Measurements from ENCODE around the gene SLC20A1. TPM values are rescaled to one million over a fixed set of nuclear protein-coding genes. Genes with fewer than 3 reads are reported as not detected.
"Not testable (repeated sequence)": the region's sequence is repeated elsewhere in the genome, so short reads cannot be mapped to it uniquely, and the experiment has no call there.

The SLC20A1 gene
- total RNA-seq, 1 donor from 2014 or later = 36.6 TPM

- no peak for DNase-seq (ENCODE audit: extremely low spot score in 2 of 2)
- Histone ChIP-seq H3K27me3 (no peaks in the 10 kb centered on the region), H3K27ac (no peak overlapping the region), H3K9me3 (no peaks in the 10 kb centered on the region), H3K36me3 (no peaks in the 10 kb centered on the region), H3K4me3 (no peak overlapping the region), H3K4me1 (no peaks in the 10 kb centered on the region)
- intact Hi-C loops (cut with DNase I) = no loop called here
- no peak for TF ChIP-seq POLR2A (IDR thresholded peaks at IDR 0.05)
- TF ChIP-seq POLR2AphosphoS5 (IDR thresholded peaks at IDR 0.05; ENCODE audit: insufficient read depth in 1 of 2, low read depth in 1 of 2) = no peak
- no peak for TF ChIP-seq CTCF (IDR thresholded peaks at IDR 0.05)
Observed at GRCh38 chr2:112706170-112706664, 60.5 kb downstream of the SLC20A1 start.

GRCh38 chr2:112706947-112707346 is 61.2 kb downstream of the SLC20A1 start:
- H3K4me1 ChIP-seq; intact Hi-C loops (cut with DNase I); H3K27ac ChIP-seq; DNase-seq (ENCODE audit: extremely low spot score in 2 of 2); H3K27me3 ChIP-seq; H3K36me3 ChIP-seq; H3K4me3 ChIP-seq; H3K9me3 ChIP-seq: not testable (repeated sequence)

- H3K4me1 ChIP-seq = no peaks in the 10 kb centered on the region
- H3K36me3 ChIP-seq = no peaks in the 10 kb centered on the region
- intact Hi-C loops (cut with DNase I) = no loop called here
- H3K4me3 ChIP-seq = no peak overlapping the region
- peak in 1 of 2 donors; percentile 58 for DNase-seq (ENCODE audit: extremely low spot score in 2 of 2)
- TF ChIP-seq CTCF (IDR thresholded peaks at IDR 0.05) (no peak), POLR2AphosphoS5 (IDR thresholded peaks at IDR 0.05; ENCODE audit: insufficient read depth in 1 of 2, low read depth in 1 of 2) (no peak), POLR2A (IDR thresholded peaks at IDR 0.05) (no peak)
- H3K27ac ChIP-seq = no peak overlapping the region
- no peaks in the 10 kb centered on the region for H3K27me3 ChIP-seq
- H3K9me3 ChIP-seq = no peaks in the 10 kb centered on the region
Observed at GRCh38 chr2:112708968-112709367, 63.2 kb downstream of the SLC20A1 start.

GRCh38 chr2:112709703-112710102 is 64.0 kb downstream of the SLC20A1 start:
- peak in 1 of 2 donors; percentile 67 for DNase-seq (ENCODE audit: extremely low spot score in 2 of 2)

GRCh38 chr2:112710956-112711750 is 65.4 kb downstream of the SLC20A1 start:
- intact Hi-C loops (cut with DNase I) = no loop called here
- Histone ChIP-seq H3K36me3 (no peaks in the 10 kb centered on the region), H3K27me3 (no peaks in the 10 kb centered on the region), H3K4me1 (no peaks in the 10 kb centered on the region), H3K4me3 (no peak overlapping the region), H3K27ac (no peak overlapping the region), H3K9me3 (no peaks in the 10 kb centered on the region)
- no peak for DNase-seq (ENCODE audit: extremely low spot score in 2 of 2)
- TF ChIP-seq CTCF (IDR thresholded peaks at IDR 0.05) (no peak), POLR2AphosphoS5 (IDR thresholded peaks at IDR 0.05; ENCODE audit: insufficient read depth in 1 of 2, low read depth in 1 of 2) (no peak), POLR2A (IDR thresholded peaks at IDR 0.05) (no peak)

More at GRCh38 chr2:112709703-112710102, 64.0 kb downstream of the SLC20A1 start:
- Histone ChIP-seq H3K4me3 (no peak overlapping the region), H3K9me3 (no peaks in the 10 kb centered on the region), H3K27me3 (no peaks in the 10 kb centered on the region), H3K4me1 (no peaks in the 10 kb centered on the region), H3K27ac (no peak overlapping the region), H3K36me3 (no peaks in the 10 kb centered on the region)
- intact Hi-C loops (cut with DNase I) = no loop called here
- TF ChIP-seq POLR2A (IDR thresholded peaks at IDR 0.05) = no peak

- no peaks in the 10 kb centered on the region for H3K9me3 ChIP-seq
- no peak for DNase-seq (ENCODE audit: extremely low spot score in 2 of 2)
- H3K4me3 ChIP-seq = no peak overlapping the region
- TF ChIP-seq CTCF (IDR thresholded peaks at IDR 0.05) (no peak), POLR2A (IDR thresholded peaks at IDR 0.05) (no peak), POLR2AphosphoS5 (IDR thresholded peaks at IDR 0.05; ENCODE audit: insufficient read depth in 1 of 2, low read depth in 1 of 2) (no peak)
- H3K27ac ChIP-seq = no peak overlapping the region
- no peaks in the 10 kb centered on the region for H3K36me3 ChIP-seq
- no peaks in the 10 kb centered on the region for H3K4me1 ChIP-seq
- intact Hi-C loops (cut with DNase I) = no loop called here
- H3K27me3 ChIP-seq = no peaks in the 10 kb centered on the region
Observed at GRCh38 chr2:112712465-112712864, 66.7 kb downstream of the SLC20A1 start.

Data from vagina (tissue), 2 donors.